MM.1S (cell line): ENCODE results near the gene IVNS1ABP.

ENCODE experiments used
- CTCF ChIP-seq: fragments of 300-600 bp; sonication (generic); IDR thresholded peaks from 2 replicates; pipeline ENCODE4 v1.5.1; 2016; ENCODE audit warnings: antibody characterized with exemption, low read length, mixed read lengths
- EZH2 ChIP-seq: fragments of 300-600 bp; sonication (generic); optimal IDR thresholded peaks from 2 replicates; pipeline ENCODE3; 2017; ENCODE audit warnings: low read depth, mild to moderate bottlenecking, antibody characterized with exemption, low read length, mixed read lengths

- TF ChIP-seq CTCF: no peak
- TF ChIP-seq EZH2: no peak
Observed at GRCh38 chr1:185341196-185341781, 24.2 kb upstream of the IVNS1ABP start.
